Jurkat, Clone E6-1 (cell line): ENCODE results near the gene TGFB1.

Source experiments
- DNase-seq: peaks from one replicate; pipeline ENCODE4 v3.0.0-alpha.2; 2011; ENCODE audit warnings: low read depth, low spot score
- H3K4me3 ChIP-seq: 2 replicates; pipeline ENCODE4 v1.5.1; 2011; ENCODE audit warnings: mild to moderate bottlenecking, low read length, control low read depth, moderate library complexity

Gene TGFB1

DNA sequence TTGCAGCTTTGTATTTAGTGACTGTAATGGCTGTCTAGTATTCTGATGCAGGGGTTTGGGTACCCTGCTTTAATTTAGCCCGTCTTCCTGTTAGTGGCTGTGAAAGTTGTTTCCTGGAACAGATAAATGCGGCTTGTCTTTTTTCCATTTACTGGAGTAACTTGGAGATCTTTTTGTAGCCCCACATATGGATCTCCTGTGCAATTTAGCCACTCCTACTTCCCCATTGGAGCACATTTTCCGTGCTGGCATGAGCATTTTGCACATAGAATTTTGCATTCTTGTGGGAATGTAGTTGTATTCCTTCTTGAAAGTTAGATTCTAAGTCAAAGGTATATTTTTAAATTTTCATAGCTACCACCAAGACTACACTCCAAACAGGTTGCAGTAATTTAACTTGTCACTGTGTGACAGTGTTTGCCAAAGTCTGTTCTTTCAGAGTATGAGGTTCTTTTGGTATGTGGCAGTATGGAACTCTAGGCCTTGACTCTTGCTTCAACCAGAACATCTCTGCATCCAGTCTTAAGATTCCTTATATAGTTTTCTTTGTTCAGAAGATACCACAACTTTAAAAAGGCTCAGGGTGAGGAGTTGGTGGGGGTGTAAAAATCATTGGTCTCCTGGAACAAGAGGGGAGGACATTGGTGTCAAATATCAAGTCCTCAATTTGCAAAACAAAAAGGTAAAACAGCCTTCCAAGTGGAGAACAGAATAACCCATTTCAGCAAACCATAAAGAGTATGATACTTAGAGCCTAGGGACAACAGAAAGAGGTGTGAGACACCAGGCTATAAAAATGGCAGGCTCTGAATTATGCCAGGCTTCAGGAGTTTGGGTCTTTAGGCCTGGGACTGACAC, 64.8 kb downstream of the TGFB1 start:
- DNase-seq, result no peak
- no peak overlapping the region for H3K4me3 ChIP-seq
